ENCODE measurements around the gene FNBP1.
"Not testable (repeated sequence)": the region's sequence is repeated elsewhere in the genome, so short reads cannot be mapped to it uniquely, and the experiment has no call there.

FNBP1 gene

GRCh38 chr9:130023144-130023787 is 19.7 kb downstream of the FNBP1 start:
- H4K20me1 ChIP-seq, result no peaks in the 10 kb centered on the region
- H3K27ac ChIP-seq, result no peak overlapping the region
- no peaks in the 10 kb centered on the region for H3K27me3 ChIP-seq
- no peaks in the 10 kb centered on the region for H3K9me3 ChIP-seq
- no peak overlapping the region for H3K9ac ChIP-seq
- TF ChIP-seq Cebpa-rat (IDR thresholded peaks at IDR 0.05), result no peak
- peak overlapping the region; percentile 23; the same call in 1 of the 2 replicates for H3K4me2 ChIP-seq
- H3K36me3 ChIP-seq, result no peaks in the 10 kb centered on the region
- no peak overlapping the region for H3K4me3 ChIP-seq
- H3K4me1 ChIP-seq, result peaks cover 19% of the 10 kb centered on the region

GRCh38 chr9:130022566-130023143 is 20.3 kb downstream of the FNBP1 start:
- no peaks in the 10 kb centered on the region for H3K27me3 ChIP-seq
- H3K4me2 ChIP-seq, result peak overlapping the region; percentile 23; the same call in 1 of the 2 replicates
- no peaks in the 10 kb centered on the region for H4K20me1 ChIP-seq
- H3K4me3 ChIP-seq, result no peak overlapping the region
- H3K27ac ChIP-seq, result no peak overlapping the region
- no peaks in the 10 kb centered on the region for H3K36me3 ChIP-seq
- H3K9ac ChIP-seq, result no peak overlapping the region
- TF ChIP-seq Cebpa-rat (IDR thresholded peaks at IDR 0.05), result no peak
- H3K4me1 ChIP-seq, result peaks cover 19% of the 10 kb centered on the region
- H3K9me3 ChIP-seq, result no peaks in the 10 kb centered on the region

GRCh38 chr9:130021842-130022241 is 21.1 kb downstream of the FNBP1 start:
- not testable (repeated sequence) for H3K27ac ChIP-seq, H3K9ac ChIP-seq, H3K4me2 ChIP-seq, H3K36me3 ChIP-seq, H4K20me1 ChIP-seq, H3K4me3 ChIP-seq, H3K9me3 ChIP-seq, H3K27me3 ChIP-seq
- H3K4me1 ChIP-seq, result peaks cover 18% of the 10 kb centered on the region

GRCh38 chr9:130021123-130021522 is 21.9 kb downstream of the FNBP1 start:
- Histone ChIP-seq H3K9ac (no peak overlapping the region), H4K20me1 (no peaks in the 10 kb centered on the region), H3K4me2 (no peak overlapping the region), H3K4me3 (no peak overlapping the region), H3K36me3 (0 out of 2 replicates have a peak, but pooled peaks cover 4% of the 10 kb centered on the region), H3K4me1 (peaks cover 19% of the 10 kb centered on the region), H3K9me3 (peaks cover 7% of the 10 kb centered on the region), H3K27ac (no peak overlapping the region), H3K27me3 (no peaks in the 10 kb centered on the region)
- no peak for TF ChIP-seq Cebpa-rat (IDR thresholded peaks at IDR 0.05)

GRCh38 chr9:130020618-130021017 is 22.4 kb downstream of the FNBP1 start:
- Histone ChIP-seq H3K36me3 (0 out of 2 replicates have a peak, but pooled peaks cover 5% of the 10 kb centered on the region), H3K9me3 (peaks cover 10% of the 10 kb centered on the region), H3K27ac (no peak overlapping the region), H3K4me1 (peaks cover 19% of the 10 kb centered on the region), H3K9ac (no peak overlapping the region), H3K4me3 (no peak overlapping the region), H4K20me1 (no peaks in the 10 kb centered on the region), H3K4me2 (no peak overlapping the region), H3K27me3 (no peaks in the 10 kb centered on the region)
- TF ChIP-seq Cebpa-rat (IDR thresholded peaks at IDR 0.05), result no peak

GRCh38 chr9:130018265-130018664 is 24.7 kb downstream of the FNBP1 start:
- Histone ChIP-seq H3K27me3 (no peaks in the 10 kb centered on the region), H3K36me3 (0 out of 2 replicates have a peak, but pooled peaks cover 5% of the 10 kb centered on the region), H3K9me3 (peaks cover 10% of the 10 kb centered on the region), H3K27ac (no peak overlapping the region), H3K4me1 (peaks cover 13% of the 10 kb centered on the region), H4K20me1 (no peaks in the 10 kb centered on the region), H3K9ac (no peak overlapping the region), H3K4me3 (no peak overlapping the region), H3K4me2 (no peak overlapping the region)
- TF ChIP-seq Cebpa-rat (IDR thresholded peaks at IDR 0.05), result no peak

- H3K4me1 ChIP-seq, H3K4me3 ChIP-seq, H3K9ac ChIP-seq, H4K20me1 ChIP-seq, H3K27ac ChIP-seq, H3K4me2 ChIP-seq, H3K27me3 ChIP-seq, H3K9me3 ChIP-seq, H3K36me3 ChIP-seq: not testable (repeated sequence)
Measured at GRCh38 chr9:130017510-130017909, 25.5 kb downstream of the FNBP1 start.

- Histone ChIP-seq H3K9ac (no peak overlapping the region), H3K27me3 (no peaks in the 10 kb centered on the region), H3K4me2 (no peak overlapping the region), H3K36me3 (0 out of 2 replicates have a peak, but pooled peaks cover 5% of the 10 kb centered on the region), H3K4me1 (0 out of 2 replicates have a peak, but pooled peaks cover 6% of the 10 kb centered on the region), H3K4me3 (no peak overlapping the region), H3K27ac (no peak overlapping the region), H4K20me1 (no peaks in the 10 kb centered on the region), H3K9me3 (peaks cover 10% of the 10 kb centered on the region)
- no peak for TF ChIP-seq Cebpa-rat (IDR thresholded peaks at IDR 0.05)
Measured at GRCh38 chr9:130017076-130017475, 25.9 kb downstream of the FNBP1 start.

- 0 out of 2 replicates have a peak, but pooled peaks cover 6% of the 10 kb centered on the region for H3K4me1 ChIP-seq
- H3K4me3 ChIP-seq, result no peak overlapping the region
- H3K27ac ChIP-seq, result no peak overlapping the region
- H3K4me2 ChIP-seq, result no peak overlapping the region
- H4K20me1 ChIP-seq, result no peaks in the 10 kb centered on the region
- H3K36me3 ChIP-seq, result 0 out of 2 replicates have a peak, but pooled peaks cover 5% of the 10 kb centered on the region
- TF ChIP-seq Cebpa-rat (IDR thresholded peaks at IDR 0.05), result no peak
- H3K9me3 ChIP-seq, result peaks cover 13% of the 10 kb centered on the region
- H3K27me3 ChIP-seq, result no peaks in the 10 kb centered on the region
- H3K9ac ChIP-seq, result no peak overlapping the region
Measured at GRCh38 chr9:130015353-130016019, 27.5 kb downstream of the FNBP1 start.

GRCh38 chr9:130013326-130013725 is 29.7 kb downstream of the FNBP1 start:
- Histone ChIP-seq H3K4me3 (no peak overlapping the region), H3K9ac (no peak overlapping the region), H3K4me1 (0 out of 2 replicates have a peak, but pooled peaks cover 6% of the 10 kb centered on the region), H3K27ac (no peak overlapping the region), H3K27me3 (no peaks in the 10 kb centered on the region), H3K9me3 (peaks cover 13% of the 10 kb centered on the region), H4K20me1 (no peaks in the 10 kb centered on the region), H3K4me2 (no peak overlapping the region), H3K36me3 (0 out of 2 replicates have a peak, but pooled peaks cover 5% of the 10 kb centered on the region)
- no peak for TF ChIP-seq Cebpa-rat (IDR thresholded peaks at IDR 0.05)
